ENCODE results near the gene ACOT11. TPM values are rescaled to one million over a fixed set of nuclear protein-coding genes. Genes with fewer than 3 reads are reported as not detected.

The ACOT11 gene
- total and polyA plus RNA-seq, 2 experiments from 2014 or later: 13.8 to 20.0 TPM

- H3K4me1 ChIP-seq (ENCODE audit: insufficient read depth): peaks cover 23% of the 10 kb centered on the region
- no peaks in the 10 kb centered on the region for H4K20me1 ChIP-seq (ENCODE audit: insufficient read depth, poor library complexity, severe bottlenecking)
- no peak for DNase-seq (ENCODE audit: low spot score)
- TF ChIP-seq EZH2 (IDR thresholded peaks at IDR 0.05; ENCODE audit: borderline replicate concordance) (no peak), CTCF (IDR thresholded peaks at IDR 0.05; ENCODE audit: poor library complexity) (no peak), EZH2phosphoT487 (IDR thresholded peaks at IDR 0.05; ENCODE audit: low read depth, severe bottlenecking, unreplicated experiment) (no peak)
- H3K4me3 ChIP-seq: no peak overlapping the region
- H3K27ac ChIP-seq: no peak overlapping the region
- no peaks in the 10 kb centered on the region for H3K27me3 ChIP-seq
- H3K36me3 ChIP-seq (replicated peaks; ENCODE audit: insufficient read depth, low read depth): no peaks in the 10 kb centered on the region
- WGBS (ENCODE audit: low lambda C conversion rate, missing lambda C conversion rate): 93% methylated on average over 11 of the region's 11 CpGs
- H2AFZ ChIP-seq: no peak overlapping the region
- no peaks in the 10 kb centered on the region for H3K79me2 ChIP-seq
- no peak overlapping the region for H3K4me2 ChIP-seq
- H3K9me2 ChIP-seq (replicated peaks; ENCODE audit: insufficient read depth): no peaks in the 10 kb centered on the region
- H3K9me3 ChIP-seq (ENCODE audit: low read depth): no peaks in the 10 kb centered on the region
Observed at GRCh38 chr1:54545916-54546635, 2.0 kb upstream of the ACOT11 start.

- Histone ChIP-seq H2AFZ (no peak overlapping the region), H4K20me1 (ENCODE audit: insufficient read depth, poor library complexity, severe bottlenecking) (no peaks in the 10 kb centered on the region), H3K4me3 (no peak overlapping the region), H3K27me3 (no peaks in the 10 kb centered on the region), H3K4me2 (no peak overlapping the region), H3K79me2 (no peaks in the 10 kb centered on the region), H3K9me3 (ENCODE audit: low read depth) (no peaks in the 10 kb centered on the region), H3K4me1 (ENCODE audit: insufficient read depth) (peaks cover 23% of the 10 kb centered on the region), H3K27ac (peak overlapping the region; percentile 85), H3K9me2 (replicated peaks; ENCODE audit: insufficient read depth) (no peaks in the 10 kb centered on the region), H3K36me3 (replicated peaks; ENCODE audit: insufficient read depth, low read depth) (no peaks in the 10 kb centered on the region)
- DNase-seq (ENCODE audit: low spot score): peak; percentile 30
- WGBS (ENCODE audit: low lambda C conversion rate, missing lambda C conversion rate): 91% methylated on average over 9 of the region's 10 CpGs
- TF ChIP-seq EZH2 (IDR thresholded peaks at IDR 0.05; ENCODE audit: borderline replicate concordance): no peak
- no peak for TF ChIP-seq CTCF (IDR thresholded peaks at IDR 0.05; ENCODE audit: poor library complexity)
- TF ChIP-seq EZH2phosphoT487 (IDR thresholded peaks at IDR 0.05; ENCODE audit: low read depth, severe bottlenecking, unreplicated experiment): no peak
Observed at GRCh38 chr1:54546651-54547401, 1.2 kb upstream of the ACOT11 start.

GRCh38 chr1:54548389-54549044 is 489 bp downstream of the ACOT11 start:
- no peak overlapping the region for H2AFZ ChIP-seq
- no peaks in the 10 kb centered on the region for H3K9me3 ChIP-seq (ENCODE audit: low read depth)
- no peak overlapping the region for H3K4me3 ChIP-seq
- WGBS (ENCODE audit: low lambda C conversion rate, missing lambda C conversion rate): 54% methylated on average over 13 of the region's 13 CpGs
- H4K20me1 ChIP-seq (ENCODE audit: insufficient read depth, poor library complexity, severe bottlenecking): no peaks in the 10 kb centered on the region
- peak overlapping the region; percentile 66 for H3K4me2 ChIP-seq
- DNase-seq (ENCODE audit: low spot score): no peak
- H3K9me2 ChIP-seq (replicated peaks; ENCODE audit: insufficient read depth): no peaks in the 10 kb centered on the region
- no peaks in the 10 kb centered on the region for H3K79me2 ChIP-seq
- peak overlapping the region; percentile 44 for H3K27ac ChIP-seq
- TF ChIP-seq EZH2phosphoT487 (IDR thresholded peaks at IDR 0.05; ENCODE audit: low read depth, severe bottlenecking, unreplicated experiment) (no peak), CTCF (IDR thresholded peaks at IDR 0.05; ENCODE audit: poor library complexity) (no peak)
- no peaks in the 10 kb centered on the region for H3K27me3 ChIP-seq
- H3K4me1 ChIP-seq (ENCODE audit: insufficient read depth): peaks cover 14% of the 10 kb centered on the region
- H3K36me3 ChIP-seq (replicated peaks; ENCODE audit: insufficient read depth, low read depth): no peaks in the 10 kb centered on the region
